ENCODE data around the gene HSD17B3. TPM values are rescaled to one million over a fixed set of nuclear protein-coding genes. Genes with fewer than 3 reads are reported as not detected.
"Not testable (repeated sequence)": the region's sequence is repeated elsewhere in the genome, so short reads cannot be mapped to it uniquely, and the experiment has no call there.

Gene HSD17B3
- polyA plus RNA-seq, 3 donors: 0.49 to 1.2 (median 0.86) TPM

- DNase-seq (ENCODE audit: extremely low read depth in 1 of 11, low read depth in 9 of 11, low spot score in 4 of 11): no peak
These were observed 92.3 kb downstream of the HSD17B3 start for GRCh38 chr9:96209407-96210271.

GRCh38 chr9:96206156-96206751 is 95.7 kb downstream of the HSD17B3 start:
- DNase-seq (ENCODE audit: extremely low read depth in 1 of 11, low read depth in 9 of 11, low spot score in 4 of 11): no peak

- DNase-seq (ENCODE audit: extremely low read depth in 1 of 11, low read depth in 9 of 11, low spot score in 4 of 11): no peak
These were observed 97.1 kb downstream of the HSD17B3 start for GRCh38 chr9:96204853-96205252.

- no peak for DNase-seq (ENCODE audit: extremely low read depth in 1 of 11, low read depth in 9 of 11, low spot score in 4 of 11)
These were observed 98.0 kb downstream of the HSD17B3 start for GRCh38 chr9:96203867-96204501.

GRCh38 chr9:96202971-96203780 is 98.8 kb downstream of the HSD17B3 start:
- no peak for DNase-seq (ENCODE audit: extremely low read depth in 1 of 11, low read depth in 9 of 11, low spot score in 4 of 11)

GRCh38 chr9:96201140-96201539 is 100.8 kb downstream of the HSD17B3 start:
- DNase-seq (ENCODE audit: extremely low read depth in 1 of 11, low read depth in 9 of 11, low spot score in 4 of 11): no peak

- no peak for DNase-seq (ENCODE audit: extremely low read depth in 1 of 11, low read depth in 9 of 11, low spot score in 4 of 11)
These were observed 103.0 kb downstream of the HSD17B3 start for GRCh38 chr9:96199006-96199405.

- no peak for DNase-seq (ENCODE audit: extremely low read depth in 1 of 11, low read depth in 9 of 11, low spot score in 4 of 11)
These were observed 106.4 kb downstream of the HSD17B3 start for GRCh38 chr9:96195541-96195940.

- no peak for DNase-seq (ENCODE audit: extremely low read depth in 1 of 11, low read depth in 9 of 11, low spot score in 4 of 11)
These were observed 108.7 kb downstream of the HSD17B3 start for GRCh38 chr9:96193236-96193755.

GRCh38 chr9:96192710-96193109 is 109.3 kb downstream of the HSD17B3 start:
- DNase-seq (ENCODE audit: extremely low read depth in 1 of 11, low read depth in 9 of 11, low spot score in 4 of 11): no peak

GRCh38 chr9:96189995-96190394 is 112.0 kb downstream of the HSD17B3 start:
- no peak for DNase-seq (ENCODE audit: extremely low read depth in 1 of 11, low read depth in 9 of 11, low spot score in 4 of 11)

- not testable (repeated sequence) for DNase-seq (ENCODE audit: extremely low read depth in 1 of 11, low read depth in 9 of 11, low spot score in 4 of 11)
These were observed 112.4 kb downstream of the HSD17B3 start for GRCh38 chr9:96189581-96189980.

GRCh38 chr9:96188571-96188970 is 113.4 kb downstream of the HSD17B3 start:
- no peak for DNase-seq (ENCODE audit: extremely low read depth in 1 of 11, low read depth in 9 of 11, low spot score in 4 of 11)

GRCh38 chr9:96187151-96187555 is 114.8 kb downstream of the HSD17B3 start:
- no peak for DNase-seq (ENCODE audit: extremely low read depth in 1 of 11, low read depth in 9 of 11, low spot score in 4 of 11)

GRCh38 chr9:96186591-96187011 is 115.4 kb downstream of the HSD17B3 start:
- peak in 6 of 11 donors; percentile 46 to 71 (median 57) for DNase-seq (ENCODE audit: extremely low read depth in 1 of 11, low read depth in 9 of 11, low spot score in 4 of 11)

- DNase-seq (ENCODE audit: extremely low read depth in 1 of 11, low read depth in 9 of 11, low spot score in 4 of 11): no peak
These were observed 116.3 kb downstream of the HSD17B3 start for GRCh38 chr9:96185518-96186156.
